Panc1 (cell line): ENCODE results near the gene CENPB.
"Not testable (repeated sequence)": the region's sequence is repeated elsewhere in the genome, so short reads cannot be mapped to it uniquely, and the experiment has no call there.

Experiments
- POLR2AphosphoS5 ChIP-seq: IDR thresholded peaks from 2 replicates; pipeline ENCODE4 v1.6.1; 2012; ENCODE audit warnings: mild to moderate bottlenecking, low read depth, low read length, moderate library complexity
- TCF7L2 ChIP-seq: IDR thresholded peaks from 2 replicates; pipeline ENCODE4 v1.6.1; 2011; ENCODE audit warnings: mild to moderate bottlenecking, low read depth, low read length, inconsistent platforms
- TF ChIP-seq, protein P1 (sequence below): fragments of 450-650 bp; IDR thresholded peaks from 2 replicates; pipeline ENCODE4 v1.5.1; 2017; ENCODE audit warnings: mild to moderate bottlenecking

DNA sequence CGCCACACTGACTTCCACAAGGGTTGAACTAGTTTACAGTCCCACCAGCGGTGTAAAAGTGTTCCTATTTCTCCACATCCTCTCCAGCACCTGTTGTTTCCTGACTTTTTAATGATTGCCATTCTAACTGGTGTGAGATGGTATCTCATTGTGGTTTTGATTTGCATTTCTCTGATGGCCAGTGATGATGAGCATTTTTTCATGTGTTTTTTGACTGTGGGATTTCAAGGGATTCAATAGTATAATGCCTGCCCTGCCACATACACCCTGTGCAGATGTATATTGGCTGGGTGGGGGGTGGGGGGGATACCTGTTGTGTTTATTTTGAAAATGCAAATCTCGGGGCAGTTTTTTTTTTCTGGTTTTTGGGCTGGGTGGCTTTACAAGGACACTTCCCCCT lies 7.6 kb upstream of the CENPB start:
- TF ChIP-seq, protein P1, sequence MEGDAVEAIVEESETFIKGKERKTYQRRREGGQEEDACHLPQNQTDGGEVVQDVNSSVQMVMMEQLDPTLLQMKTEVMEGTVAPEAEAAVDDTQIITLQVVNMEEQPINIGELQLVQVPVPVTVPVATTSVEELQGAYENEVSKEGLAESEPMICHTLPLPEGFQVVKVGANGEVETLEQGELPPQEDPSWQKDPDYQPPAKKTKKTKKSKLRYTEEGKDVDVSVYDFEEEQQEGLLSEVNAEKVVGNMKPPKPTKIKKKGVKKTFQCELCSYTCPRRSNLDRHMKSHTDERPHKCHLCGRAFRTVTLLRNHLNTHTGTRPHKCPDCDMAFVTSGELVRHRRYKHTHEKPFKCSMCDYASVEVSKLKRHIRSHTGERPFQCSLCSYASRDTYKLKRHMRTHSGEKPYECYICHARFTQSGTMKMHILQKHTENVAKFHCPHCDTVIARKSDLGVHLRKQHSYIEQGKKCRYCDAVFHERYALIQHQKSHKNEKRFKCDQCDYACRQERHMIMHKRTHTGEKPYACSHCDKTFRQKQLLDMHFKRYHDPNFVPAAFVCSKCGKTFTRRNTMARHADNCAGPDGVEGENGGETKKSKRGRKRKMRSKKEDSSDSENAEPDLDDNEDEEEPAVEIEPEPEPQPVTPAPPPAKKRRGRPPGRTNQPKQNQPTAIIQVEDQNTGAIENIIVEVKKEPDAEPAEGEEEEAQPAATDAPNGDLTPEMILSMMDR, result not testable (repeated sequence)
- TF ChIP-seq POLR2AphosphoS5, TCF7L2: not testable (repeated sequence)
